GM12873 (cell line): ENCODE results near the gene NCEH1.

Source experiments
- TF ChIP-seq, protein P1 (sequence below): IDR thresholded peaks from 2 replicates; pipeline ENCODE4 v1.5.1; 2012; ENCODE audit warnings: low read depth, mild to moderate bottlenecking, moderate library complexity, low read length, control low read depth; ENCODE audit not compliant: insufficient read depth; ENCODE audit errors: missing control alignments

Gene NCEH1

DNA sequence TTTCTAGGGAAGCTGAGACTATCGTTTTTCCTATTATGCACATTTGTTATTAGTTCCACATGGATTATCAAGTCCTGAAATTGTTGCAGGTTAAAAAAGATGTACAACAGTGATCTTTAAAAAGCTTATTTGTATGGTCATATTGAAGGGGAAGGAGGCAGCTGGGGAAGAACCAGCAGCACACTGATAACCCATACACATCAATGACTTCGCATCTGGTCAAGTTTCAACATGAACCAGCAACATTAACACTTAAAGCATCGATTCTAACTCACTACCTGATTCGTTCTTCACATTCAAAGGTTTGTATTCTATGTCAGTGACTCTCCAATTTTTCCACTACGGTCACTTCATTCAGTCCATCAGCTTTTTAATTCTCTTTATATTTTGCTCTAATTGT lies 56.4 kb downstream of the NCEH1 start:
- TF ChIP-seq, protein P1, sequence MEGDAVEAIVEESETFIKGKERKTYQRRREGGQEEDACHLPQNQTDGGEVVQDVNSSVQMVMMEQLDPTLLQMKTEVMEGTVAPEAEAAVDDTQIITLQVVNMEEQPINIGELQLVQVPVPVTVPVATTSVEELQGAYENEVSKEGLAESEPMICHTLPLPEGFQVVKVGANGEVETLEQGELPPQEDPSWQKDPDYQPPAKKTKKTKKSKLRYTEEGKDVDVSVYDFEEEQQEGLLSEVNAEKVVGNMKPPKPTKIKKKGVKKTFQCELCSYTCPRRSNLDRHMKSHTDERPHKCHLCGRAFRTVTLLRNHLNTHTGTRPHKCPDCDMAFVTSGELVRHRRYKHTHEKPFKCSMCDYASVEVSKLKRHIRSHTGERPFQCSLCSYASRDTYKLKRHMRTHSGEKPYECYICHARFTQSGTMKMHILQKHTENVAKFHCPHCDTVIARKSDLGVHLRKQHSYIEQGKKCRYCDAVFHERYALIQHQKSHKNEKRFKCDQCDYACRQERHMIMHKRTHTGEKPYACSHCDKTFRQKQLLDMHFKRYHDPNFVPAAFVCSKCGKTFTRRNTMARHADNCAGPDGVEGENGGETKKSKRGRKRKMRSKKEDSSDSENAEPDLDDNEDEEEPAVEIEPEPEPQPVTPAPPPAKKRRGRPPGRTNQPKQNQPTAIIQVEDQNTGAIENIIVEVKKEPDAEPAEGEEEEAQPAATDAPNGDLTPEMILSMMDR = no peak

DNA sequence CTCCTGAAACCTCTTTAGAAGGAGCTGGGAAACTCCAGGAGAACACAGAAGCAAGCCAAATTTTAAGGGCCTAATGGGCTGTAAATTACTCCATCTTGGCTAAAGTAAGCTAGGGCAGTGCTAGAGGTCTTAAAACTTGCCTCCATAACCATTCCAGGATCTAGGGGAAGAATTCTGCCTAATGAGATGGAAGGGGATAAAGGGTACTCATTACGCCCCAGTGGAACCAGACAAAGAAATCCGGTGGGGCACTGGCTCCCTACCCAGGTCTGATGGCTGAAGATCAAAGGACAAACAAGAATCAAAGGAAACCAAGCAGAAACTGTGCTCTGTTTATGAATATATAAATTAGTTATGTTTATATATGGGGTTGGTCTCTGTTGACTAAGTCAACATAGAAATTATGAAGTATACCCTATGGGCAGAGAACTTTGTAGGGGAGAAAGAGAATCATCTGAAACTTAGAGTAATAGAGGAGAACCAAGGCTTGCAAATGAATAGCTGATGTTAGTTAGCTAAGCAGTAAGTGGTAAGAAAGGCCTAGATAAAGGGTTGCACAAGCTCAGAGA lies 57.8 kb downstream of the NCEH1 start:
- TF ChIP-seq, protein P1 = no peak

DNA sequence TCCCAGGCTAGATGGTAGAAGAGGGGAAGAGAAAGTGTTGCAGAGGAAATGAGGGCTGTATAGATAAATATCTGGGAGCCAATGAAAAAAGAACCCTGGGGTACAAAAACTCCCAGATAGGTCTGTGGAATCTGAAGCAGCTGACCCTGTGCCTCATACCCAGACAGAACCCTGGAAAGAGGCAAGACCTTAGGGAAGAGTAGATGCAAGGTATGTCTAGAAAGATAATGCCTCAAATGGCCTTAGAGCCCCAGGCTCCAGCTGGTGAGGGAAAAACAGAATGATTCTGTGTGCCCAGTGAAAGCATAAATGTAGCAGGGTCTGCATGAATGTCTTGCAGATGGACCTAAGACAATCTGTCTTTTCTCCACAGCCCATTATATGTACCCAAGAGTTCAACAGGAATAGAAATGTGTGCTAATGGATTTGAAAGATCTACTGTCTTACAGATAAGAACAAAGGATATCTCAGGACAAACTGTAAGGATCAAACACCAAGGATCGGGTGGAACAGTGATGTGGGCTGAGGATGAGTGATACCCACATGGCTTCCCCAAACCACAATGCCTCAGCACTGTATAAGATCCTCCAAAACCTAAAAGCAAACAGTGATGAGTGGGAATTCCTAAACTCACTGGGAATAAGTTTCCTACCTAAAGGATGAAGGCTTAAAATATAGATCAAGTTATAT lies 58.8 kb downstream of the NCEH1 start:
- TF ChIP-seq, protein P1 = no peak

DNA sequence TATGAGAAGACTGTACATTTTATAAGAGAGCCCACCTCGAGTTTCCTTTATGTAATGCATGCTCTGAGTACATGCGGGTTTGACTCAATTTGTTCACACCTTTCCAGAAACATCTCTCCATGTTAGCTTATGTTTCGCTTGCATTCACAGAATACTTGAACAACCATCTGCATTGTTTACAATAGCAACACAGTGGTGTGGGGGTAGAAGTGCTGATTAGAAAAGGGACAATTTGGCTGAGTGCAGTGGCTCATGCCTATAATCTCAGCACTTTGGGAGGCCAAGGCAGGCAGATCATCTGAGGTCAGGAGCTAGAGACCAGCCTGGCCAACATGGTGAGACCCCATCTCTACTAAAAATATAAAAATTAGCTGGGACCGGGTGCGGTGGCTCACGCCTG lies 60.9 kb downstream of the NCEH1 start:
- TF ChIP-seq, protein P1 = no peak

DNA sequence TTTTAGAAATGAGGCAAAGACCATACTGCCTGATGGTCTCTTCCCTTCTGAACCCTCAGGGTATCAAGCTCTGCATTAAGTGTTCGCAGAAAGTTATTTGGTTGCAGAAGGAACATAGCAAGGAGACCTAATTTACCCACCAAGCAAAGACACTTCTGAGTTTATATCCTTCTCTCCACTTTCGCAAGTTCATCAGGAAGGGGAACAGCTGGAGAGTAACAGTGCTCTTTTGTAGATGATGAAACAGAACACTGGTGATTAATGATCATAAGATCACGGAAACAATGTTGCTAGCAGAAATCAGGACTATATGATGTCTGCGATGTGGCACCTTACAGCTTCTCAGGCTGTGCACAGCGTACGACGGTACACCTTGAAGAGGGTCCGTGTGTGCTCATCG lies 62.1 kb downstream of the NCEH1 start:
- TF ChIP-seq, protein P1 = no peak

DNA sequence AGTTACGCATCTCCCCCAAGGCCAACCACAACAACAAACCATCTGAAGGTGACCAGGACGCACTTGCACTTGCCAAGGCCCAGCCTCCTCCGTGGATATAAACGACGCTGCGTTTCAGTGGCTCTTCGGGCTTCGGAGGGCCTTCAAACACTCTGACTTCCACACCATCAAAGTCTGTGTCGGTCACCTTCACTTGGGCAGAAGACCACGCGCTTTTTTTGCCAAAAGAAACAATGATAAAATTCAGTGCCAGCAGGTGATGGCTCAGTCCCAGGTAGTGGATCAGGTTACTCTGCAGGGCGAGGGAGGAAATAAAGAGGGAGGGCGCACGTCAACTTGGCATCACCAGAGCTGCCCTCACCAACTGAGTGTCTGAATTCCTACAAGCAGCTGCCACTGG lies 63.0 kb downstream of the NCEH1 start:
- TF ChIP-seq, protein P1 = no peak

DNA sequence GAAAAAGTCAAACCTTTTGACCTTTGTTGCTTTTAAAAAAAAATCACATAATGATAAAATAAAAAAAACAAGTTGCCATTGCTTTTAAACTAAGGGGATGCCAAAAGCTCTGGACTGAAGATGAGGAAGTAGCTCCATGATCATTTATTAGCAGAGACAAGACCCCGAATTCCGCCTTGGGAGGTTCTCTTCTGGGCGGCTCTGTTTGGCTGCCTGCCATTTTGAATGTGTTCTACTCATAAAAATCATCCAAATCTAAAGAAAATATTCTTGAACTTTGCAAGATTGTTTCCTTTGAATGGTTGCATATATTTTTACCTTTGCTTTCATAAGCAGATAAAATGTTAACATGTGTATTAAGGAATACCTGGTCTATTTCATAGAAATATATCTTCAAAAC lies 63.8 kb downstream of the NCEH1 start:
- TF ChIP-seq, protein P1 = no peak
